Body of pancreas (tissue), 4 donors: ENCODE data around the gene MEOX2.

Source experiments
- CTCF ChIP-seq, 7 experiments: fragments of 450-650 bp in 4 of 7; fragments of 200-600 bp in 3 of 7; sonication (generic) in 3 of 7; IDR thresholded peaks; one replicate each; pipeline ENCODE4 v1.5.1; 2016 to 2019; ENCODE audit warnings: antibody characterized with exemption in 7 of 7
- POLR2A ChIP-seq, 3 donors: fragments of 450-650 bp; IDR thresholded peaks; one replicate each; pipeline ENCODE4 v1.6.1; 2016; ENCODE audit warnings: antibody characterized with exemption in 3 of 3, mild to moderate bottlenecking in 2 of 3

- TF ChIP-seq CTCF (IDR thresholded peaks at IDR 0.05) (no peak), POLR2A (IDR thresholded peaks at IDR 0.05) (no peak)
Measured at GRCh38 chr7:15669443-15670090, 16.9 kb downstream of the MEOX2 start.
